Neural crest cell (in vitro differentiated cells): Measurements from ENCODE around the gene DHRS7B. TPM values are rescaled to one million over a fixed set of nuclear protein-coding genes. Genes with fewer than 3 reads are reported as not detected.
"Not testable (repeated sequence)": the region's sequence is repeated elsewhere in the genome, so short reads cannot be mapped to it uniquely, and the experiment has no call there.

ENCODE experiments used
- DNase-seq: peaks from one replicate; pipeline ENCODE4 v3.0.0; 2021; ENCODE audit warnings: low read depth, mixed read lengths, low spot score
- H3K27ac Mint-ChIP-seq: one replicate; pipeline ENCODE4 v1.8.0; 2021; ENCODE audit warnings: mild to moderate bottlenecking, mixed read lengths; ENCODE audit not compliant: unreplicated experiment
- H3K27me3 Mint-ChIP-seq: 2 replicates; pipeline ENCODE4 v1.8.0; 2021; ENCODE audit warnings: low read depth, mild to moderate bottlenecking, mixed read lengths
- H3K36me3 Mint-ChIP-seq: 2 replicates; pipeline ENCODE4 v1.8.0; 2021; ENCODE audit warnings: low read depth, mild to moderate bottlenecking, mixed read lengths
- H3K4me1 Mint-ChIP-seq: 2 replicates; pipeline ENCODE4 v1.8.0; 2021; ENCODE audit warnings: mixed read lengths
- H3K4me3 Mint-ChIP-seq: one replicate; pipeline ENCODE4 v1.8.0; 2021; ENCODE audit warnings: mild to moderate bottlenecking, mixed read lengths
- H3K9me3 Mint-ChIP-seq: 2 replicates; pipeline ENCODE4 v1.8.0; 2021; ENCODE audit warnings: mixed read lengths
- total RNA-seq: library from RNA; stranded (reverse); gene quantifications from 2 replicates; pipeline ENCODE4 v1.2.1, GENCODE V29; 2021
- TF ChIP-seq, protein P1 (sequence below): fragments of 200-600 bp; sonication (generic); conservative IDR thresholded peaks from 2 replicates; pipeline ENCODE4 v1.5.0; 2021; ENCODE audit warnings: antibody characterized with exemption, mild to moderate bottlenecking

DHRS7B gene
- total RNA-seq, 1 donor from 2014 or later: 14.8 TPM

- no peak for DNase-seq
- Mint-ChIP-seq H3K9me3 (no peaks in the 10 kb centered on the region), H3K4me1 (no peaks in the 10 kb centered on the region), H3K36me3 (no peaks in the 10 kb centered on the region), H3K27ac (no peak overlapping the region), H3K27me3 (peaks cover 18% of the 10 kb centered on the region), H3K4me3 (no peak overlapping the region)
- TF ChIP-seq, protein P1, sequence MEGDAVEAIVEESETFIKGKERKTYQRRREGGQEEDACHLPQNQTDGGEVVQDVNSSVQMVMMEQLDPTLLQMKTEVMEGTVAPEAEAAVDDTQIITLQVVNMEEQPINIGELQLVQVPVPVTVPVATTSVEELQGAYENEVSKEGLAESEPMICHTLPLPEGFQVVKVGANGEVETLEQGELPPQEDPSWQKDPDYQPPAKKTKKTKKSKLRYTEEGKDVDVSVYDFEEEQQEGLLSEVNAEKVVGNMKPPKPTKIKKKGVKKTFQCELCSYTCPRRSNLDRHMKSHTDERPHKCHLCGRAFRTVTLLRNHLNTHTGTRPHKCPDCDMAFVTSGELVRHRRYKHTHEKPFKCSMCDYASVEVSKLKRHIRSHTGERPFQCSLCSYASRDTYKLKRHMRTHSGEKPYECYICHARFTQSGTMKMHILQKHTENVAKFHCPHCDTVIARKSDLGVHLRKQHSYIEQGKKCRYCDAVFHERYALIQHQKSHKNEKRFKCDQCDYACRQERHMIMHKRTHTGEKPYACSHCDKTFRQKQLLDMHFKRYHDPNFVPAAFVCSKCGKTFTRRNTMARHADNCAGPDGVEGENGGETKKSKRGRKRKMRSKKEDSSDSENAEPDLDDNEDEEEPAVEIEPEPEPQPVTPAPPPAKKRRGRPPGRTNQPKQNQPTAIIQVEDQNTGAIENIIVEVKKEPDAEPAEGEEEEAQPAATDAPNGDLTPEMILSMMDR: no peak
These were observed 13.0 kb upstream of the DHRS7B start for GRCh38 chr17:21113716-21114115.

DNA sequence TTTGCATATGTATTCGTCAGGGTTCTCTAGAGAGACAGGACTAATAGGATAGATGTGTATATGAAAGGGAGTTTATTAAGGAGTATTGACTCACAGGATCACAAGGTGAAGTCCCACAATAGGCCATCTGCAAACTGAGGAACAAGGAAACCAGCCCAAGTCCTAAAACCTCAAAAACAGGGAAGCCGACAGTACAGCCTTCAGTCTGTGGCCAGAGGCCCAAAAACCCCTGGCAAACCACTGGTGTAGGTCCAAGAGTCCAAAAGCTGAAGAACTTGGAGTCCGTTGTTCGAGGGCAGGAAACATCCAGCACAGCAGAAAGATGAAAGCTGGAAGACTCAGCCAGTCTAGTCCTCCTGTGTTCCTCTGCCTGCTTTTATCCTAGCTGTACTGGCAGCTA lies 12.0 kb upstream of the DHRS7B start:
- peaks cover 15% of the 10 kb centered on the region for H3K27me3 Mint-ChIP-seq
- not testable (repeated sequence) for H3K4me3 Mint-ChIP-seq

GRCh38 chr17:21119247-21119918 lies 7.4 kb upstream of the DHRS7B start:
- TF ChIP-seq, protein P1: peak; percentile 93
- peaks cover 45% of the 10 kb centered on the region for H3K27me3 Mint-ChIP-seq
- H3K4me3 Mint-ChIP-seq: peak overlapping the region; percentile 7
- H3K36me3 Mint-ChIP-seq: no peaks in the 10 kb centered on the region
- H3K27ac Mint-ChIP-seq: no peak overlapping the region
- H3K4me1 Mint-ChIP-seq: peaks cover 4% of the 10 kb centered on the region
- DNase-seq: peak; percentile 51
- no peaks in the 10 kb centered on the region for H3K9me3 Mint-ChIP-seq

More for the DNA sequence above, 12.0 kb upstream of the DHRS7B start:
- not testable (repeated sequence) for H3K27ac Mint-ChIP-seq, H3K36me3 Mint-ChIP-seq, DNase-seq, H3K9me3 Mint-ChIP-seq, H3K4me1 Mint-ChIP-seq

- Mint-ChIP-seq H3K27ac (no peak overlapping the region), H3K36me3 (no peaks in the 10 kb centered on the region), H3K9me3 (no peaks in the 10 kb centered on the region), H3K27me3 (peaks cover 50% of the 10 kb centered on the region), H3K4me3 (peak overlapping the region; percentile 7), H3K4me1 (peaks cover 4% of the 10 kb centered on the region)
- TF ChIP-seq, protein P1: peak; percentile 13
- no peak for DNase-seq
These were observed 6.9 kb upstream of the DHRS7B start for GRCh38 chr17:21119919-21120249.

- H3K9me3 Mint-ChIP-seq: no peaks in the 10 kb centered on the region
- TF ChIP-seq, protein P1: no peak
- DNase-seq: no peak
- peaks cover 20% of the 10 kb centered on the region for H3K4me1 Mint-ChIP-seq
- H3K36me3 Mint-ChIP-seq: no peaks in the 10 kb centered on the region
- H3K27me3 Mint-ChIP-seq: peaks cover 56% of the 10 kb centered on the region
- no peak overlapping the region for H3K4me3 Mint-ChIP-seq
- no peak overlapping the region for H3K27ac Mint-ChIP-seq
These were observed 2.7 kb upstream of the DHRS7B start for GRCh38 chr17:21124086-21124485.

DNA sequence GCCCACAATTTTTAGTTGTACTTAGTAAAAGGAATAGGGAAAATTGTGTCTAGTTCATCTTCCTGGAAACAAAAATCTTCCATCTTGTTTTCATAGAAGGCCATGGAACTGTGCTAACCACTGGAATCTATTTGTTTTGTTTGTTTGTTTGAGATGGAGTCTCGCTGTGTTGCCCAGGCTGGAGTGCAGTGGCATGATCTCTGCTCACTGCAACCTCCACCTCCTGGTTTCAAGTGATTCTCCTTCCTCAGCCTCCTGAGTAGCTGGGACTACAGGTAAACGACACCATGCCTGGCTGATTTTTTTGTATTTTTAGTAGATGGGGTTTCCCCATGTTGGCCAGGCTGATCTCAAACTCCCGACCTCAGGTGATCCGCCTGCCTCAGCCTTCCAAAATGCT lies 2.2 kb upstream of the DHRS7B start:
- not testable (repeated sequence) for H3K27ac Mint-ChIP-seq, H3K4me3 Mint-ChIP-seq, H3K9me3 Mint-ChIP-seq, DNase-seq, H3K36me3 Mint-ChIP-seq
- H3K27me3 Mint-ChIP-seq: peaks cover 55% of the 10 kb centered on the region
- H3K4me1 Mint-ChIP-seq: peaks cover 18% of the 10 kb centered on the region
